H1 (cell line): ENCODE data around the gene DIP2C. TPM values are rescaled to one million over a fixed set of nuclear protein-coding genes. Genes with fewer than 3 reads are reported as not detected.

Experiments
- CTCF ChIA-PET: fragments of 300-600 bp; sonication (Branson Sonifier 250); formaldehyde crosslinking; loops from one replicate; lab custom pipeline; 2021; ENCODE audit not compliant: partially characterized antibody; lab: Charles Lee
- POLR2A ChIA-PET: fragments of 300-600 bp; sonication (Branson Sonifier 250); formaldehyde crosslinking; loops from one replicate; lab custom pipeline; 2021; ENCODE audit warnings: inconsistent platforms; ENCODE audit not compliant: partially characterized antibody; lab: Charles Lee
- DNase-seq, 2 experiments: peaks; one replicate each; pipeline versions ENCODE4 v3.0.0 to v3.0.0-alpha.2; 2010 to 2022; ENCODE audit warnings: low spot score in 2 of 2, low read depth in 1 of 2, mixed read lengths in 1 of 2
- FAIRE-seq: peaks from 2 replicates; lab custom pipeline; 2011; peaks lifted over from hg19 to GRCh38; lab: Jason Lieb, UNC
- H2AFZ ChIP-seq: 2 replicates; pipeline ENCODE4 v1.8.1; 2012; ENCODE audit warnings: low read length, inconsistent platforms
- H2AK5ac ChIP-seq: 2 replicates; pipeline ENCODE4 v1.6.1; 2013; ENCODE audit warnings: low read depth, low read length
- H2BK120ac ChIP-seq: replicated peaks from 2 replicates; pipeline ENCODE3; 2013; ENCODE audit warnings: low read depth, low read length, inconsistent platforms
- H2BK12ac ChIP-seq: 2 replicates; pipeline ENCODE4 v1.6.1; 2013; ENCODE audit warnings: low read depth, low read length
- H2BK15ac ChIP-seq: 2 replicates; pipeline ENCODE4 v1.6.1; 2013; ENCODE audit warnings: low read length
- H2BK20ac ChIP-seq: 2 replicates; pipeline ENCODE4 v1.6.1; 2013; ENCODE audit warnings: low read length
- H2BK5ac ChIP-seq: 2 replicates; pipeline ENCODE4 v1.6.1; 2013; ENCODE audit warnings: low read depth, low read length
- H3K14ac ChIP-seq: 2 replicates; pipeline ENCODE4 v1.6.1; 2013; ENCODE audit warnings: inconsistent platforms; ENCODE audit not compliant: insufficient read length
- H3K18ac ChIP-seq: 2 replicates; pipeline ENCODE4 v1.6.1; 2013; ENCODE audit warnings: low read length; ENCODE audit errors: extremely low read depth
- H3K23ac ChIP-seq: 2 replicates; pipeline ENCODE4 v1.6.1; 2013; ENCODE audit warnings: inconsistent platforms; ENCODE audit not compliant: insufficient read length
- H3K23me2 ChIP-seq: 2 replicates; pipeline ENCODE4 v1.6.1; 2013; ENCODE audit warnings: low read depth, low read length
- H3K27ac ChIP-seq: 2 replicates; pipeline ENCODE4 v1.6.1; 2011; ENCODE audit warnings: low read depth, low read length, inconsistent platforms
- H3K27me3 ChIP-seq, 4 experiments: replicated peaks in 1 of 4; 1 replicate in 1 of 4; 2 replicates in 3 of 4; pipeline versions ENCODE4 v1.6.1 to v1.8.1; 2011 to 2013; ENCODE audit warnings: low read length in 3 of 4, mild to moderate bottlenecking in 3 of 4, inconsistent platforms in 2 of 4, mixed read lengths in 2 of 4, moderate library complexity in 1 of 4; ENCODE audit not compliant: control insufficient read depth in 3 of 4, insufficient read depth in 3 of 4; ENCODE audit errors: extremely low read depth in 1 of 4
- H3K36me3 ChIP-seq, 4 experiments: 2 replicates each; pipeline versions ENCODE4 v1.6.1 to v1.8.1; 2011 to 2013; ENCODE audit warnings: mild to moderate bottlenecking in 4 of 4, low read length in 3 of 4, moderate library complexity in 2 of 4, control low read depth in 1 of 4, inconsistent platforms in 1 of 4; ENCODE audit not compliant: insufficient read depth in 4 of 4, control insufficient read depth in 2 of 4
- H3K4ac ChIP-seq: replicated peaks from 2 replicates; pipeline ENCODE3; 2013; ENCODE audit warnings: low read length, low read depth, mixed read lengths, inconsistent platforms; ENCODE audit not compliant: insufficient read length
- H3K4me1 ChIP-seq, 4 experiments: replicated peaks in 1 of 4; 1 replicate in 1 of 4; 2 replicates in 3 of 4; pipeline versions ENCODE4 v1.6.1 to v1.8.1; 2011 to 2013; ENCODE audit warnings: low read length in 3 of 4, inconsistent platforms in 2 of 4, mixed read lengths in 1 of 4; ENCODE audit not compliant: insufficient read depth in 4 of 4, control insufficient read depth in 3 of 4
- H3K4me2 ChIP-seq, 2 experiments: 2 replicates each; pipeline versions ENCODE4 v1.6.1 to v1.8.1; 2011 to 2013; ENCODE audit warnings: low read depth in 2 of 2, low read length in 2 of 2, control low read depth in 1 of 2, inconsistent platforms in 1 of 2, mild to moderate bottlenecking in 1 of 2; ENCODE audit not compliant: insufficient read depth in 1 of 2
- H3K4me3 ChIP-seq, 4 experiments: fragments of 200-600, 300-600 bp in 1 of 4; sonication (generic), shearing (Covaris generic), sonication (Bioruptor Twin) in 1 of 4; 2 replicates each; pipeline versions ENCODE4 v1.5.1 to v1.8.1; 2011 to 2016; ENCODE audit warnings: low read length in 4 of 4, low read depth in 3 of 4, control low read depth in 2 of 4, inconsistent platforms in 2 of 4, mild to moderate bottlenecking in 2 of 4, mixed read lengths in 1 of 4, moderate library complexity in 1 of 4; ENCODE audit not compliant: insufficient read depth in 2 of 4; ENCODE audit errors: extremely low read depth in 1 of 4
- H3K56ac ChIP-seq: replicated peaks from 2 replicates; pipeline ENCODE3; 2013; ENCODE audit warnings: low read depth, mild to moderate bottlenecking, mixed read lengths, low read length, inconsistent platforms; ENCODE audit not compliant: insufficient read length
- H3K79me1 ChIP-seq: 2 replicates; pipeline ENCODE4 v1.6.1; 2013; ENCODE audit warnings: low read depth, low read length, control low read depth
- H3K79me2 ChIP-seq, 2 experiments: 2 replicates each; pipeline versions ENCODE4 v1.6.1 to v1.8.1; 2012 to 2013; ENCODE audit warnings: low read length in 2 of 2, mild to moderate bottlenecking in 2 of 2, inconsistent platforms in 1 of 2; ENCODE audit not compliant: insufficient read depth in 2 of 2, control insufficient read depth in 1 of 2
- H3K9ac ChIP-seq, 4 experiments: replicated peaks in 1 of 4; 1 replicate in 1 of 4; 2 replicates in 3 of 4; pipeline versions ENCODE4 v1.6.1 to v1.8.1; 2011 to 2013; ENCODE audit warnings: low read depth in 3 of 4, low read length in 3 of 4, control low read depth in 2 of 4, mild to moderate bottlenecking in 2 of 4, moderate library complexity in 2 of 4, inconsistent platforms in 1 of 4; ENCODE audit errors: extremely low read depth in 1 of 4
- H3K9me3 ChIP-seq, 2 experiments: 2 replicates each; pipeline versions ENCODE4 v1.6.1 to v1.8.1; 2012 to 2013; ENCODE audit warnings: mild to moderate bottlenecking in 2 of 2, moderate library complexity in 2 of 2, control low read depth in 1 of 2, inconsistent platforms in 1 of 2, low read depth in 1 of 2, low read length in 1 of 2, mixed read lengths in 1 of 2; ENCODE audit not compliant: insufficient read depth in 2 of 2
- H4K20me1 ChIP-seq, 2 experiments: replicated peaks in 1 of 2; 2 replicates each; pipeline versions ENCODE3 to v1.8.1; 2011 to 2013; ENCODE audit warnings: inconsistent platforms in 2 of 2, low read length in 2 of 2, mild to moderate bottlenecking in 1 of 2; ENCODE audit not compliant: insufficient read depth in 2 of 2, control insufficient read depth in 1 of 2
- H4K5ac ChIP-seq: 2 replicates; pipeline ENCODE4 v1.6.1; 2013; ENCODE audit warnings: low read length, low read depth, mixed read lengths, inconsistent platforms; ENCODE audit not compliant: insufficient read length
- H4K8ac ChIP-seq: 2 replicates; pipeline ENCODE4 v1.8.0; 2013; ENCODE audit warnings: mild to moderate bottlenecking, moderate library complexity, low read length, inconsistent platforms; ENCODE audit not compliant: insufficient read depth; ENCODE audit errors: extremely low read depth
- H4K91ac ChIP-seq: replicated peaks from 2 replicates; pipeline ENCODE3; 2013; ENCODE audit warnings: low read length, mixed read lengths, inconsistent platforms; ENCODE audit not compliant: insufficient read length
- KDM1A ChIP-seq: fragments of 200-600, 300-600 bp; sonication (generic); IDR thresholded peaks from 2 replicates; pipeline ENCODE4 v1.7.1; 2016; ENCODE audit warnings: mild to moderate bottlenecking, low read length, borderline replicate concordance
- WGBS, 2 experiments: shearing (Covaris generic) in 1 of 2; methylation state at CpG; one replicate each; pipeline versions ENCODE4 v1.1.6 to v1.1.7; 2013 to 2015; ENCODE audit warnings: low lambda C conversion rate in 2 of 2, mixed read lengths in 2 of 2, inconsistent platforms in 1 of 2, low coverage in 1 of 2, missing lambda C conversion rate in 1 of 2; ENCODE audit not compliant: insufficient replicate concordance in 2 of 2, insufficient coverage in 1 of 2, insufficient read length in 1 of 2; ENCODE audit errors: extremely low coverage in 1 of 2, missing lambda C conversion rate in 1 of 2; 5-methylcytosine and 5-hydroxymethylcytosine counted together
- polyA plus RNA-seq, 7 experiments: library from polyadenylated mRNA; depleted of rRNA in 3 of 7; stranded (reverse) in 5 of 7; unstranded in 2 of 7; fragments of >200 nt in 5 of 7; fragments of 200-250 nt in 2 of 7; gene quantifications; 1 replicate in 5 of 7; 2 replicates in 1 of 7; 4 replicates in 1 of 7; pipeline versions ENCODE4 v1.2.1 to v1.2.3, GENCODE V29; 2011 to 2013; ENCODE audit warnings: missing spikeins in 2 of 7, mixed read lengths in 2 of 7
- total RNA-seq: library from RNA; stranded (reverse); fragmentation: NEBNext Ultra II Directional; extraction: Animal tissue kit (Norgen Biotek cat#: 25700); gene quantifications from 2 replicates; pipeline ENCODE4 v1.2.1, GENCODE V29; 2021

Gene DIP2C
- total and polyA plus RNA-seq, 2 of the 8 experiments (the other 6 are each of a cell fraction or from before 2014, with no cell fraction given) = 3.8 to 9.3 TPM

DNA sequence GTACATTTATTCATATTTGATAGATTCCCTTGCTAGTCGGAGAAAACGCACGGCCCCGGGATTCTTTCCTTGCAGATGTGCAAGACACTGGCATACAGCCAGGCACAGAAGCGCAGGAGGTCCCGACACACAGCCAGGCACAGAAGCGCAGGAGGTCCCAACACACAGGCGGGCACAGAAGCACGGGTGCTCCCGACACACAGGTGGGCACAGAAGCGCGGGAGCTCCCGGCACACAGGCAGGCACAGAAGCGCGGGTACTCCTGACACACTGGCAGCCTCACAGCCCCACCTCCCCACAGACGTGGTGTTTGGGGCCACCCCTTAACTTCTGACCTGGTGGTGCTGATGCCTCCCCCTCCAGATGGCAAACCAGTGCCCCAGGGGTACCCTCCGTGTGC lies 316.9 kb downstream of the DIP2C start:
- H2BK5ac ChIP-seq = no peak overlapping the region
- H3K14ac ChIP-seq = no peak overlapping the region
- H3K4ac ChIP-seq = no peak overlapping the region
- no peak overlapping the region for H2BK20ac ChIP-seq
- H3K27me3 ChIP-seq = no peaks in the 10 kb centered on the region
- no peaks in the 10 kb centered on the region for H3K36me3 ChIP-seq
- no peak overlapping the region for H3K56ac ChIP-seq
- H2BK120ac ChIP-seq = no peak overlapping the region
- no peak overlapping the region for H4K91ac ChIP-seq
- H4K5ac ChIP-seq = no peak overlapping the region
- 97% methylated on average over 17 of the region's 17 CpGs; no CpG with 5 or more reads in 1 of the 2 experiments for WGBS, 2 experiments
- TF ChIP-seq KDM1A = no peak
- no peaks in the 10 kb centered on the region for H3K9me3 ChIP-seq
- H3K79me1 ChIP-seq = no peaks in the 10 kb centered on the region
- CTCF ChIA-PET = interaction anchor here (1.1 to 1.6 kb wide), 2 partner anchors 19 to 27 kb away, joined by 3 to 4 read pairs; no protein-coding TSS in a partner anchor
- H3K23ac ChIP-seq = no peak overlapping the region
- no peak overlapping the region for H4K8ac ChIP-seq
- H2AK5ac ChIP-seq = no peak overlapping the region
- H3K4me3 ChIP-seq = no peak overlapping the region
- no peak overlapping the region for H2AFZ ChIP-seq
- no peak overlapping the region for H2BK15ac ChIP-seq
- H4K20me1 ChIP-seq = no peaks in the 10 kb centered on the region
- H3K27ac ChIP-seq = no peak overlapping the region
- no peak overlapping the region for H2BK12ac ChIP-seq
- FAIRE-seq (no peak), DNase-seq (no peak)
- no peaks in the 10 kb centered on the region for H3K79me2 ChIP-seq
- H3K18ac ChIP-seq = no peak overlapping the region
- H3K23me2 ChIP-seq = no peaks in the 10 kb centered on the region; the same call in 1 of the 2 replicates
- no peak overlapping the region for H3K9ac ChIP-seq
- peaks cover 0 to 5% (median 1%) of the 10 kb centered on the region in 4 experiments; a peak in 3 of 7 replicates for H3K4me1 ChIP-seq
- POLR2A ChIA-PET = no interaction called here
- no peak overlapping the region for H3K4me2 ChIP-seq
